A549 (cell line): Measurements from ENCODE around the gene LIMK2.

Experiments used
- FOSB ChIP-seq: fragments of 250-450 bp; sonication (Bioruptor Pico); IDR thresholded peaks from 2 replicates; pipeline ENCODE4 v1.5.0; 2020; ENCODE audit warnings: mild to moderate bottlenecking, moderate library complexity
- GATA3 ChIP-seq: IDR thresholded peaks from 2 replicates; pipeline ENCODE4 v1.6.1; 2012; ENCODE audit warnings: borderline replicate concordance
- HOXB13 ChIP-seq: fragments of 250-450 bp; sonication (Bioruptor Pico); IDR thresholded peaks from 2 replicates; pipeline ENCODE4 v1.5.0; 2020; ENCODE audit warnings: low read depth, mild to moderate bottlenecking, moderate library complexity
- JUN ChIP-seq, 2 experiments: fragments of >200 bp; sonication (Bioruptor Twin); formaldehyde crosslinking; IDR thresholded peaks; 2 replicates in 1 of 2; 3 replicates in 1 of 2; pipeline ENCODE4 v1.6.1; 2016 to 2017
- JUNB ChIP-seq: fragments of >200 bp; sonication (Bioruptor Twin); formaldehyde crosslinking; IDR thresholded peaks from 2 replicates; pipeline ENCODE4 v1.6.1; 2016
- KDM1A ChIP-seq: fragments of 200-600 bp; sonication (generic); IDR thresholded peaks from 2 replicates; pipeline ENCODE4 v1.6.1; 2016; ENCODE audit warnings: low read depth, mild to moderate bottlenecking
- MAFK ChIP-seq: fragments of 450-650 bp; IDR thresholded peaks from 2 replicates; pipeline ENCODE4 v1.6.1; 2014; ENCODE audit not compliant: partially characterized antibody
- MAZ ChIP-seq: fragments of 150-350 bp; IDR thresholded peaks from 2 replicates; pipeline ENCODE4 v1.6.1; 2014; ENCODE audit warnings: antibody characterized with exemption, low read depth, low read length, borderline replicate concordance
- POLR2A ChIP-seq: IDR thresholded peaks from 2 replicates; pipeline ENCODE4 v1.6.1; 2012; ENCODE audit warnings: mild to moderate bottlenecking, low read length
- RFX5 ChIP-seq: fragments of 450-650 bp; IDR thresholded peaks from 2 replicates; pipeline ENCODE4 v1.7.1; 2014; ENCODE audit warnings: antibody characterized with exemption, mild to moderate bottlenecking, moderate library complexity
- TF ChIP-seq, protein P1 (sequence below): fragments of >200 bp; sonication (Bioruptor Twin); formaldehyde crosslinking; IDR thresholded peaks from 3 replicates; pipeline ENCODE4 v1.5.1; 2016
- TF ChIP-seq, protein P2 (sequence below): fragments of 200-600 bp; sonication (generic); IDR thresholded peaks from 2 replicates; pipeline ENCODE4 v1.6.1; 2016; ENCODE audit warnings: antibody characterized with exemption, mild to moderate bottlenecking, moderate library complexity
- TF ChIP-seq, protein P3 (sequence below): fragments of 150-350 bp; IDR thresholded peaks from 2 replicates; pipeline ENCODE4 v1.6.1; 2014; ENCODE audit warnings: low read depth, mild to moderate bottlenecking, low read length

DNA sequence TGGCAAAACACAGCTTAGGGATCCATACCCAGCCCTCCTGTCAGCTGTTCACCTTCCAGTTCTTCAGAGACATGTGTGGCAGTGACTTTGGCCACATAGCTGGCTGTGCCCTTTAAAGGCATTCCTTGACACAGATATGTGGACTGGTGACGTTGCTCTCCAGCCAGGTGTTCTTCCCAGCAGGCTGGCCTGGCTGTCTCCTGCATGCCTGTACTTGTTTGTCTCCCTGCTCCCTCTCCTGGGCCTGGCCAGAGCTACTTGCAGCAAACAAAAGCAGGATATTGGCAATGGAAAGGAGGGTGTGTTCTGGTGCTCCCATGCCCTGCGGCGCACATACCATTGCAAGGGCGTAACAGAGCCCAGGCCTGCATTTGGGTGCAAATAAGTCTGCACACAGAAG is 41.9 kb downstream of the LIMK2 start:
- TF ChIP-seq MAZ: no peak
- TF ChIP-seq, protein P1, sequence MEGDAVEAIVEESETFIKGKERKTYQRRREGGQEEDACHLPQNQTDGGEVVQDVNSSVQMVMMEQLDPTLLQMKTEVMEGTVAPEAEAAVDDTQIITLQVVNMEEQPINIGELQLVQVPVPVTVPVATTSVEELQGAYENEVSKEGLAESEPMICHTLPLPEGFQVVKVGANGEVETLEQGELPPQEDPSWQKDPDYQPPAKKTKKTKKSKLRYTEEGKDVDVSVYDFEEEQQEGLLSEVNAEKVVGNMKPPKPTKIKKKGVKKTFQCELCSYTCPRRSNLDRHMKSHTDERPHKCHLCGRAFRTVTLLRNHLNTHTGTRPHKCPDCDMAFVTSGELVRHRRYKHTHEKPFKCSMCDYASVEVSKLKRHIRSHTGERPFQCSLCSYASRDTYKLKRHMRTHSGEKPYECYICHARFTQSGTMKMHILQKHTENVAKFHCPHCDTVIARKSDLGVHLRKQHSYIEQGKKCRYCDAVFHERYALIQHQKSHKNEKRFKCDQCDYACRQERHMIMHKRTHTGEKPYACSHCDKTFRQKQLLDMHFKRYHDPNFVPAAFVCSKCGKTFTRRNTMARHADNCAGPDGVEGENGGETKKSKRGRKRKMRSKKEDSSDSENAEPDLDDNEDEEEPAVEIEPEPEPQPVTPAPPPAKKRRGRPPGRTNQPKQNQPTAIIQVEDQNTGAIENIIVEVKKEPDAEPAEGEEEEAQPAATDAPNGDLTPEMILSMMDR: no peak
- TF ChIP-seq, protein P2, sequence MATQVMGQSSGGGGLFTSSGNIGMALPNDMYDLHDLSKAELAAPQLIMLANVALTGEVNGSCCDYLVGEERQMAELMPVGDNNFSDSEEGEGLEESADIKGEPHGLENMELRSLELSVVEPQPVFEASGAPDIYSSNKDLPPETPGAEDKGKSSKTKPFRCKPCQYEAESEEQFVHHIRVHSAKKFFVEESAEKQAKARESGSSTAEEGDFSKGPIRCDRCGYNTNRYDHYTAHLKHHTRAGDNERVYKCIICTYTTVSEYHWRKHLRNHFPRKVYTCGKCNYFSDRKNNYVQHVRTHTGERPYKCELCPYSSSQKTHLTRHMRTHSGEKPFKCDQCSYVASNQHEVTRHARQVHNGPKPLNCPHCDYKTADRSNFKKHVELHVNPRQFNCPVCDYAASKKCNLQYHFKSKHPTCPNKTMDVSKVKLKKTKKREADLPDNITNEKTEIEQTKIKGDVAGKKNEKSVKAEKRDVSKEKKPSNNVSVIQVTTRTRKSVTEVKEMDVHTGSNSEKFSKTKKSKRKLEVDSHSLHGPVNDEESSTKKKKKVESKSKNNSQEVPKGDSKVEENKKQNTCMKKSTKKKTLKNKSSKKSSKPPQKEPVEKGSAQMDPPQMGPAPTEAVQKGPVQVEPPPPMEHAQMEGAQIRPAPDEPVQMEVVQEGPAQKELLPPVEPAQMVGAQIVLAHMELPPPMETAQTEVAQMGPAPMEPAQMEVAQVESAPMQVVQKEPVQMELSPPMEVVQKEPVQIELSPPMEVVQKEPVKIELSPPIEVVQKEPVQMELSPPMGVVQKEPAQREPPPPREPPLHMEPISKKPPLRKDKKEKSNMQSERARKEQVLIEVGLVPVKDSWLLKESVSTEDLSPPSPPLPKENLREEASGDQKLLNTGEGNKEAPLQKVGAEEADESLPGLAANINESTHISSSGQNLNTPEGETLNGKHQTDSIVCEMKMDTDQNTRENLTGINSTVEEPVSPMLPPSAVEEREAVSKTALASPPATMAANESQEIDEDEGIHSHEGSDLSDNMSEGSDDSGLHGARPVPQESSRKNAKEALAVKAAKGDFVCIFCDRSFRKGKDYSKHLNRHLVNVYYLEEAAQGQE: no peak
- no peak for TF ChIP-seq POLR2A
- TF ChIP-seq MAFK: no peak
- TF ChIP-seq HOXB13 (CRISPR knock-in tag): no peak
- no peak for TF ChIP-seq KDM1A
- TF ChIP-seq JUNB: no peak
- no peak for TF ChIP-seq RFX5
- TF ChIP-seq, protein P3, sequence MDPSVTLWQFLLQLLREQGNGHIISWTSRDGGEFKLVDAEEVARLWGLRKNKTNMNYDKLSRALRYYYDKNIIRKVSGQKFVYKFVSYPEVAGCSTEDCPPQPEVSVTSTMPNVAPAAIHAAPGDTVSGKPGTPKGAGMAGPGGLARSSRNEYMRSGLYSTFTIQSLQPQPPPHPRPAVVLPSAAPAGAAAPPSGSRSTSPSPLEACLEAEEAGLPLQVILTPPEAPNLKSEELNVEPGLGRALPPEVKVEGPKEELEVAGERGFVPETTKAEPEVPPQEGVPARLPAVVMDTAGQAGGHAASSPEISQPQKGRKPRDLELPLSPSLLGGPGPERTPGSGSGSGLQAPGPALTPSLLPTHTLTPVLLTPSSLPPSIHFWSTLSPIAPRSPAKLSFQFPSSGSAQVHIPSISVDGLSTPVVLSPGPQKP: no peak
- TF ChIP-seq GATA3: no peak
- TF ChIP-seq FOSB: no peak
- no peak for TF ChIP-seq JUN (IDR thresholded peaks at IDR 0.05)
